Trophoblast cell (in vitro differentiated cells and primary cell): ENCODE measurements around the gene TSPAN9.
A peak's percentile ranks its signal among the peaks of the same experiment; 100 is the strongest.

Experiments used
- DNase-seq, 2 donors: peaks; one replicate each; pipeline ENCODE4 v3.0.0-alpha.2; 2016
- H2AFZ ChIP-seq: 2 replicates; pipeline ENCODE4 v1.6.1; 2013; ENCODE audit warnings: low read length, moderate library complexity, mild to moderate bottlenecking; ENCODE audit not compliant: insufficient read depth, poor library complexity
- H2AK5ac ChIP-seq: 2 replicates; pipeline ENCODE4 v1.6.1; 2013; ENCODE audit warnings: mild to moderate bottlenecking, low read length
- H2BK120ac ChIP-seq: 2 replicates; pipeline ENCODE4 v1.6.1; 2013; ENCODE audit warnings: low read length, mild to moderate bottlenecking, moderate library complexity; ENCODE audit not compliant: insufficient read depth, poor library complexity
- H2BK12ac ChIP-seq: 2 replicates; pipeline ENCODE4 v1.6.1; 2013; ENCODE audit warnings: mild to moderate bottlenecking, low read length, moderate library complexity
- H2BK5ac ChIP-seq: 2 replicates; pipeline ENCODE4 v1.6.1; 2013; ENCODE audit warnings: low read length, low read depth, moderate library complexity, mild to moderate bottlenecking; ENCODE audit not compliant: poor library complexity
- H3K14ac ChIP-seq: 2 replicates; pipeline ENCODE4 v1.6.1; 2013; ENCODE audit warnings: mild to moderate bottlenecking, low read length
- H3K18ac ChIP-seq: 2 replicates; pipeline ENCODE4 v1.6.1; 2013; ENCODE audit warnings: mild to moderate bottlenecking, low read length
- H3K23ac ChIP-seq: 2 replicates; pipeline ENCODE4 v1.6.1; 2013; ENCODE audit warnings: low read length
- H3K27ac ChIP-seq: 2 replicates; pipeline ENCODE4 v1.5.1; 2013; ENCODE audit warnings: low read depth, mild to moderate bottlenecking, inconsistent platforms, low read length, moderate library complexity
- H3K27me3 ChIP-seq: 2 replicates; pipeline ENCODE4 v1.6.1; 2013; ENCODE audit warnings: inconsistent platforms, mild to moderate bottlenecking, low read length, moderate library complexity; ENCODE audit not compliant: insufficient read depth
- H3K36me3 ChIP-seq, 2 experiments: 1 replicate in 1 of 2; 2 replicates in 1 of 2; pipeline ENCODE4 v1.6.1; 2013; ENCODE audit warnings: low read length in 2 of 2, mild to moderate bottlenecking in 2 of 2, moderate library complexity in 1 of 2; ENCODE audit not compliant: insufficient read depth in 2 of 2, control insufficient read depth in 1 of 2
- H3K4ac ChIP-seq: 2 replicates; pipeline ENCODE4 v1.6.1; 2013; ENCODE audit warnings: low read depth, mild to moderate bottlenecking, low read length, moderate library complexity
- H3K4me1 ChIP-seq, 2 experiments: 1 replicate in 1 of 2; 2 replicates in 1 of 2; pipeline ENCODE4 v1.6.1; 2013; ENCODE audit warnings: low read length in 2 of 2, mild to moderate bottlenecking in 2 of 2, moderate library complexity in 1 of 2; ENCODE audit not compliant: insufficient read depth in 2 of 2, control insufficient read depth in 1 of 2
- H3K4me2 ChIP-seq: 2 replicates; pipeline ENCODE4 v1.6.1; 2013; ENCODE audit warnings: inconsistent platforms, mild to moderate bottlenecking, low read length, moderate library complexity
- H3K4me3 ChIP-seq: 2 replicates; pipeline ENCODE4 v1.5.1; 2013; ENCODE audit warnings: mild to moderate bottlenecking, low read depth, low read length, inconsistent platforms
- H3K79me1 ChIP-seq: one replicate; pipeline ENCODE4 v1.6.1; 2013; ENCODE audit warnings: low read length
- H3K79me2 ChIP-seq: 2 replicates; pipeline ENCODE4 v1.6.1; 2013; ENCODE audit warnings: low read length, mild to moderate bottlenecking; ENCODE audit not compliant: control insufficient read depth, insufficient read depth, poor library complexity
- H3K9ac ChIP-seq: 2 replicates; pipeline ENCODE4 v1.6.1; 2013; ENCODE audit warnings: mild to moderate bottlenecking, low read length
- H3K9me3 ChIP-seq: 2 replicates; pipeline ENCODE4 v1.6.1; 2013; ENCODE audit warnings: low read depth, mild to moderate bottlenecking, control low read depth, inconsistent platforms, low read length; ENCODE audit not compliant: insufficient read depth
- H4K12ac ChIP-seq: 2 replicates; pipeline ENCODE4 v1.6.1; 2013; ENCODE audit warnings: low read depth, mild to moderate bottlenecking, low read length, moderate library complexity
- H4K8ac ChIP-seq: 2 replicates; pipeline ENCODE4 v1.6.1; 2013; ENCODE audit warnings: low read depth, mild to moderate bottlenecking, low read length, moderate library complexity
- H4K91ac ChIP-seq: one replicate; pipeline ENCODE4 v1.6.1; 2013; ENCODE audit warnings: low read depth, mild to moderate bottlenecking, low read length, moderate library complexity
- WGBS: extraction: QIAGEN DNeasy Blood & Tissue Kit; methylation state at CpG from one replicate; pipeline ENCODE4 v1.1.7; 2013; ENCODE audit warnings: missing lambda C conversion rate; ENCODE audit not compliant: insufficient read length, insufficient coverage; ENCODE audit errors: extremely low coverage; 5-methylcytosine and 5-hydroxymethylcytosine counted together

The TSPAN9 gene

DNA sequence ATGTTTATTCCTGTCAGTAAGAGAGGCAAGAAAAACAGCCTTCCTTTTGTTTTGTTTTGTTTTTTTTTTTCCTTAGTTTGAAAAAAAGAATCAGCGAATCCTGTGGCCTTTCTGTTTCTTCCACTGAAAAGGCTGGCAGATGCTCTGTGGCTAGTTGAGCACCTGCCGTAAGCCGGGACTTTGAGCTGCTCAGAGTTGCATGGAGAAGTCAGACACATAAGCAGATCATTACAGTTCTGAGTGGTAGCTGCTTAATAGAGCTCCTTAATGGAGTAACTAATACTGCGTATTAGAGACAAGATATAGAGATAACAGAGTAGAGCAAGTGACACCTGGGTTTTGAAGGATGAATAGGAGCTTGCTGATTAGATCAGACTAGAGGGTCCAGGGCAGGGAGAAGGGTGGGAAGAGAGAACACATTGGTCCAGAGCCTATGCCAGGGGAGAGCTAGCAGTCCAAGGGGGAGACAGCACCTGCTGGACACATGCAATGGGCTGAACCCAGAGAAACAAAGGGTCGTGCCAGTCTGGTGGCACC, 129.4 kb downstream of the TSPAN9 start:
- no CpG with 5 or more reads among the region's 5 CpGs for WGBS

GRCh38 chr12:3207175-3207574, 130.0 kb downstream of the TSPAN9 start:
- Histone ChIP-seq H3K79me1 (no peaks in the 10 kb centered on the region), H3K4ac (no peak overlapping the region), H3K23ac (no peak overlapping the region), H2AK5ac (no peak overlapping the region), H4K12ac (no peak overlapping the region), H3K4me2 (no peak overlapping the region), H3K4me3 (no peak overlapping the region), H2BK12ac (no peak overlapping the region), H3K36me3 (peaks cover 0 to 4% of the 10 kb centered on the region in 2 experiments), H2AFZ (no peak overlapping the region), H3K79me2 (no peaks in the 10 kb centered on the region), H3K18ac (no peak overlapping the region), H3K27ac (no peak overlapping the region), H4K91ac (no peak overlapping the region), H3K14ac (no peak overlapping the region), H2BK120ac (no peak overlapping the region), H4K8ac (no peak overlapping the region), H3K27me3 (no peaks in the 10 kb centered on the region), H3K9ac (no peak overlapping the region), H2BK5ac (no peak overlapping the region), H3K4me1 (no peaks in the 10 kb centered on the region), H3K9me3 (no peaks in the 10 kb centered on the region)
- WGBS: no CpG with 5 or more reads among the region's 7 CpGs
- no peak for DNase-seq

More for the DNA sequence above, 129.4 kb downstream of the TSPAN9 start:
- no peak overlapping the region for H3K27ac ChIP-seq
- no peak for DNase-seq
- H3K9ac ChIP-seq: no peak overlapping the region
- H3K79me1 ChIP-seq: no peaks in the 10 kb centered on the region
- no peaks in the 10 kb centered on the region for H3K79me2 ChIP-seq
- H3K4me2 ChIP-seq: no peak overlapping the region
- H2BK12ac ChIP-seq: no peak overlapping the region
- no peak overlapping the region for H4K91ac ChIP-seq
- no peak overlapping the region for H3K4ac ChIP-seq
- no peak overlapping the region for H4K8ac ChIP-seq
- H3K36me3 ChIP-seq: peaks cover 0 to 4% of the 10 kb centered on the region in 2 experiments
- H3K18ac ChIP-seq: no peak overlapping the region
- no peak overlapping the region for H4K12ac ChIP-seq
- H2BK120ac ChIP-seq: no peak overlapping the region
- H3K4me1 ChIP-seq: no peaks in the 10 kb centered on the region
- H3K23ac ChIP-seq: no peak overlapping the region
- no peak overlapping the region for H3K14ac ChIP-seq
- no peaks in the 10 kb centered on the region for H3K9me3 ChIP-seq
- no peak overlapping the region for H2AK5ac ChIP-seq
- no peak overlapping the region for H2AFZ ChIP-seq
- no peak overlapping the region for H3K4me3 ChIP-seq
- H2BK5ac ChIP-seq: no peak overlapping the region
- peaks cover 5% of the 10 kb centered on the region for H3K27me3 ChIP-seq

GRCh38 chr12:3207858-3208257, 130.7 kb downstream of the TSPAN9 start:
- no peak overlapping the region for H3K23ac ChIP-seq
- no peak overlapping the region for H3K4me2 ChIP-seq
- H3K18ac ChIP-seq: no peak overlapping the region
- no peak overlapping the region for H4K91ac ChIP-seq
- no peak for DNase-seq
- peaks cover 3% of the 10 kb centered on the region for H3K9me3 ChIP-seq
- no peak overlapping the region for H3K14ac ChIP-seq
- H3K27ac ChIP-seq: no peak overlapping the region
- H3K4me3 ChIP-seq: no peak overlapping the region
- no peaks in the 10 kb centered on the region for H3K27me3 ChIP-seq
- H3K79me2 ChIP-seq: no peaks in the 10 kb centered on the region
- no peaks in the 10 kb centered on the region for H3K4me1 ChIP-seq
- no peak overlapping the region for H3K9ac ChIP-seq
- H4K12ac ChIP-seq: no peak overlapping the region
- H2BK12ac ChIP-seq: no peak overlapping the region
- no peak overlapping the region for H4K8ac ChIP-seq
- peaks cover 0 to 2% of the 10 kb centered on the region in 2 experiments for H3K36me3 ChIP-seq
- H2AK5ac ChIP-seq: no peak overlapping the region
- H3K4ac ChIP-seq: no peak overlapping the region
- H2BK120ac ChIP-seq: no peak overlapping the region
- H2AFZ ChIP-seq: no peak overlapping the region
- no peak overlapping the region for H2BK5ac ChIP-seq
- no CpG with 5 or more reads among the region's 13 CpGs for WGBS
- no peaks in the 10 kb centered on the region for H3K79me1 ChIP-seq

DNA sequence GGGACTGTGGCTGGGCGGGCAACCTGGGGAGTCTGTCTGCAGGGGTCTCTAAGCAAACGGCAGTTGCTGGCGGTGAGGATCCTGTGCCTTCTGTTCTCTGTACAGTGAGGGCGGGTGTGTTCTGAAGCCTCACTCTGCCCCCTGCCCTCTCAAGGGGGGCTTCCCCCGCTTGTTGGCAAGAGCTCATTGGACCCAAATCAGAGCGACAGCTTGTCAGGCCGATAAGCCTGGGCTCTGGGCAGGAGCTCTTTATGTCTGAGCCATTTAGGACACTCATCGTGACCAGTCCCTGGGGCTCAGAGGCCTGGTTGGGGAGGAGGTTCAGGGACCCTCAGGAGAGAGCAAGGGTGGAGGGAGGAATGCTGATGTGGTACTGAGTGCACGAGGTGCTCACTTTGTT, 136.0 kb downstream of the TSPAN9 start:
- no peak overlapping the region for H4K12ac ChIP-seq
- H3K4me1 ChIP-seq: peaks cover 2 to 6% of the 10 kb centered on the region in 2 experiments
- no peak overlapping the region for H3K18ac ChIP-seq
- DNase-seq: no peak
- H3K9me3 ChIP-seq: peaks cover 3% of the 10 kb centered on the region
- no peak overlapping the region for H2AFZ ChIP-seq
- no peak overlapping the region for H2BK120ac ChIP-seq
- no peak overlapping the region for H4K8ac ChIP-seq
- no CpG with 5 or more reads among the region's 9 CpGs for WGBS
- H3K4ac ChIP-seq: no peak overlapping the region
- no peaks in the 10 kb centered on the region for H3K27me3 ChIP-seq
- H3K4me2 ChIP-seq: no peak overlapping the region
- no peak overlapping the region for H2BK5ac ChIP-seq
- peak overlapping the region; percentile 27 for H3K4me3 ChIP-seq
- H3K79me2 ChIP-seq: no peaks in the 10 kb centered on the region
- H2AK5ac ChIP-seq: no peak overlapping the region
- H3K23ac ChIP-seq: no peak overlapping the region
- H4K91ac ChIP-seq: no peak overlapping the region
- H3K79me1 ChIP-seq: no peaks in the 10 kb centered on the region
- no peak overlapping the region for H3K14ac ChIP-seq
- peaks cover 0 to 9% of the 10 kb centered on the region in 2 experiments for H3K36me3 ChIP-seq
- H2BK12ac ChIP-seq: no peak overlapping the region
- no peak overlapping the region for H3K27ac ChIP-seq
- no peak overlapping the region for H3K9ac ChIP-seq
